PC-3 (cell line): Measurements from ENCODE around the gene FOXO1. TPM values are rescaled to one million over a fixed set of nuclear protein-coding genes. Genes with fewer than 3 reads are reported as not detected.

Source experiments
- ATAC-seq: fragments of 200-7000 bp; cut with Tn5 transposase; 2 replicates; pipeline ENCODE4 v1.9.1; 2020; ENCODE audit warnings: mild to moderate bottlenecking, moderate library complexity
- BruUV-seq: library from RNA; stranded (reverse); fragments of 400-500 nt; replicated peaks from 2 replicates; lab custom pipeline; 2021; lab: Mats Ljungman, UMichigan
- CTCF ChIA-PET: fragments of 300-600 bp; sonication (Branson Sonifier 250); formaldehyde crosslinking; loops from one replicate; lab custom pipeline; 2022; ENCODE audit warnings: antibody characterized with exemption; lab: Charles Lee
- POLR2A ChIA-PET: fragments of 300-600 bp; sonication (Branson Sonifier 250); formaldehyde crosslinking; loops from one replicate; lab custom pipeline; 2022; ENCODE audit warnings: antibody characterized with exemption; ENCODE audit not compliant: unreplicated experiment; lab: Charles Lee
- DNase-seq: peaks from one replicate; pipeline ENCODE4 v3.0.0-alpha.2; 2015
- H2AFZ ChIP-seq: fragments of 300-600 bp; sonication (generic); 2 replicates; pipeline ENCODE4 v1.6.0; 2016; ENCODE audit warnings: antibody characterized with exemption, low read length
- H3F3A ChIP-seq: fragments of 300-600 bp; sonication (generic); one replicate; pipeline ENCODE4 v1.6.0; 2017; ENCODE audit warnings: antibody characterized with exemption, low read length, control low read depth, mild to moderate bottlenecking; ENCODE audit not compliant: unreplicated experiment
- H3K27ac ChIP-seq: fragments of 300-600 bp; sonication (generic); 2 replicates; pipeline ENCODE4 v1.5.1; 2016; ENCODE audit warnings: mild to moderate bottlenecking, low read length
- H3K27me3 ChIP-seq: fragments of 300-600 bp; sonication (generic); 2 replicates; pipeline ENCODE4 v1.6.1; 2016; ENCODE audit warnings: low read length, mixed read lengths
- H3K36me3 ChIP-seq: fragments of 300-600 bp; sonication (generic); 2 replicates; pipeline ENCODE4 v1.6.1; 2016; ENCODE audit warnings: low read depth, mixed run types, low read length, mixed read lengths
- H3K4me1 ChIP-seq: fragments of 300-600 bp; sonication (generic); 2 replicates; pipeline ENCODE4 v1.5.1; 2016; ENCODE audit warnings: low read length; ENCODE audit not compliant: insufficient read depth
- H3K4me2 ChIP-seq: fragments of 300-600 bp; sonication (generic); 2 replicates; pipeline ENCODE4 v1.6.0; 2016; ENCODE audit warnings: low read length
- H3K4me3 ChIP-seq: fragments of 300-600 bp; sonication (generic); 2 replicates; pipeline ENCODE4 v1.5.1; 2016; ENCODE audit warnings: mild to moderate bottlenecking, low read length, mixed read lengths
- H3K79me2 ChIP-seq: fragments of 300-600 bp; sonication (generic); 2 replicates; pipeline ENCODE4 v1.6.1; 2017; ENCODE audit warnings: low read length, mixed read lengths
- H3K9ac ChIP-seq: fragments of 300-600 bp; sonication (generic); 2 replicates; pipeline ENCODE4 v1.6.0; 2016; ENCODE audit warnings: mild to moderate bottlenecking, low read length
- H3K9me2 ChIP-seq: fragments of 300-600 bp; sonication (generic); replicated peaks from 2 replicates; pipeline ENCODE4 v1.6.1; 2016; ENCODE audit warnings: mixed run types, low read length, mixed read lengths
- H3K9me3 ChIP-seq: fragments of 300-600 bp; sonication (generic); 2 replicates; pipeline ENCODE4 v1.6.1; 2016; ENCODE audit warnings: low read length, mixed read lengths
- H4K20me1 ChIP-seq: fragments of 300-600 bp; sonication (generic); 2 replicates; pipeline ENCODE4 v1.6.1; 2016; ENCODE audit warnings: low read length, mixed read lengths
- EZH2 ChIP-seq: fragments of 300-600 bp; sonication (generic); IDR thresholded peaks from one replicate; pipeline ENCODE4 v1.6.1; 2017; ENCODE audit warnings: antibody characterized with exemption, mild to moderate bottlenecking, low read length; ENCODE audit not compliant: unreplicated experiment
- EZH2phosphoT487 ChIP-seq: fragments of 300-600 bp; sonication (generic); IDR thresholded peaks from 2 replicates; pipeline ENCODE4 v1.6.1; 2018; ENCODE audit warnings: mild to moderate bottlenecking, antibody characterized with exemption, low read length, borderline replicate concordance
- intact Hi-C: fragments of 100-400 bp; cut with micrococcal nuclease; formaldehyde crosslinking; loops from 2 replicates; pipeline ENCODE4 v1.9.0; 2023
- total RNA-seq: library from RNA; depleted of rRNA; stranded (reverse); fragments of >200 nt; gene quantifications from 2 replicates; pipeline ENCODE4 v1.2.3, GENCODE V29; 2014
- TF ChIP-seq, protein P1 (sequence below): fragments of 300-600 bp; sonication (generic); conservative IDR thresholded peaks from 2 replicates; pipeline ENCODE4 v1.5.1; 2017; ENCODE audit warnings: antibody characterized with exemption, low read depth, mild to moderate bottlenecking, low read length

The FOXO1 gene
- total RNA-seq, 1 experiment from 2014 or later, result 2.7 TPM

DNA sequence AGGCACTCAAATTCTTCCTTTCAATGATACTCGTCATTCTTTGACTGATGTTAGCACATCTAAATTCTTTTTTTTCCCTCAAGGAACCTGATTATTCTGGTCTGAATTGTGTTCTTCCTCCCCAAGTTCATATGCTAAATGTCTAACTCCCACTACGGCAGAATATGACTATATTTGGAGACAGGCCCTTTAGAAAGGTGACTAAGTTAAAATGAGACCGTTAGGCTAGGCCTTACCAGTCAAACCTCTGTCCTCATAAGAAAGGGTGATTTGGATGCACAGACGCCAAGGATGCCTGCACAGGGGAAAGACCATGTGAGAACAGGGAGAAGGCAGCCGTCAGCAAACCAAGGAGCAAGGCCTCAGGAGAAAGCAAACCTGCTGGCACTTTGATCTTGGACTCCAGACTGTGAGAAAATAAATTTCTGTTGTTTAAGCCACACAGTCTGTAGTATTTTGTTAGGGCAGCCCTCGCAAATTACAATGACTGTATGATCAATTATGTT lies 13.1 kb upstream of the FOXO1 start:
- no peaks in the 10 kb centered on the region for H3F3A ChIP-seq
- no peaks in the 10 kb centered on the region for H3K9me2 ChIP-seq
- H3K4me1 ChIP-seq, result no peaks in the 10 kb centered on the region
- no peaks in the 10 kb centered on the region for H3K79me2 ChIP-seq
- no peak overlapping the region for H3K9ac ChIP-seq
- H3K27ac ChIP-seq, result no peak overlapping the region
- DNase-seq (no peak), ATAC-seq (no peak)
- no peak overlapping the region for H3K4me3 ChIP-seq
- H4K20me1 ChIP-seq, result no peaks in the 10 kb centered on the region
- no peaks in the 10 kb centered on the region for H3K27me3 ChIP-seq
- no peak overlapping the region for H3K4me2 ChIP-seq
- H3K36me3 ChIP-seq, result no peaks in the 10 kb centered on the region
- TF ChIP-seq EZH2, result no peak
- no peak for TF ChIP-seq EZH2phosphoT487
- TF ChIP-seq, protein P1, sequence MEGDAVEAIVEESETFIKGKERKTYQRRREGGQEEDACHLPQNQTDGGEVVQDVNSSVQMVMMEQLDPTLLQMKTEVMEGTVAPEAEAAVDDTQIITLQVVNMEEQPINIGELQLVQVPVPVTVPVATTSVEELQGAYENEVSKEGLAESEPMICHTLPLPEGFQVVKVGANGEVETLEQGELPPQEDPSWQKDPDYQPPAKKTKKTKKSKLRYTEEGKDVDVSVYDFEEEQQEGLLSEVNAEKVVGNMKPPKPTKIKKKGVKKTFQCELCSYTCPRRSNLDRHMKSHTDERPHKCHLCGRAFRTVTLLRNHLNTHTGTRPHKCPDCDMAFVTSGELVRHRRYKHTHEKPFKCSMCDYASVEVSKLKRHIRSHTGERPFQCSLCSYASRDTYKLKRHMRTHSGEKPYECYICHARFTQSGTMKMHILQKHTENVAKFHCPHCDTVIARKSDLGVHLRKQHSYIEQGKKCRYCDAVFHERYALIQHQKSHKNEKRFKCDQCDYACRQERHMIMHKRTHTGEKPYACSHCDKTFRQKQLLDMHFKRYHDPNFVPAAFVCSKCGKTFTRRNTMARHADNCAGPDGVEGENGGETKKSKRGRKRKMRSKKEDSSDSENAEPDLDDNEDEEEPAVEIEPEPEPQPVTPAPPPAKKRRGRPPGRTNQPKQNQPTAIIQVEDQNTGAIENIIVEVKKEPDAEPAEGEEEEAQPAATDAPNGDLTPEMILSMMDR, result no peak
- no peak overlapping the region for H2AFZ ChIP-seq
- POLR2A ChIA-PET, result no interaction called here
- CTCF ChIA-PET, result no interaction called here
- intact Hi-C loops, result no loop called here
- H3K9me3 ChIP-seq, result no peaks in the 10 kb centered on the region
- no TSS peak for BruUV-seq

DNA sequence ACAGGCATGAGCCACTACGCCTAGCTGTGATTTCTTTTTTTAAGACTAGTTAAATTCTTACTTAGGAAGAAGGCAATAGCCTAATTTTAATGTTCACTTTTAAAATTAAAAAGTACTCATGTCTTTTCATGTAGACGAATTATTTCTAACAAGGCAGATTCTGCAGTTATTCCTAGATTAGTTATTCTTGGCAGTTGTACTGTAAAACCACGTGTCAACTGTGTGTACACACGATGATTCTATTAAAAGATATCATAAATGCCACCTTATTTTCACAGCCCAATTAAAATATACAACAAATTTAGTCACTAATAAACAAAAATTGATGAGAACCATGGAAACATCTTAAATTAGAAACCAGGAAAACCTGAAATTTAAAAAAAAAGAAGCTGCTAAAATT lies 10.6 kb upstream of the FOXO1 start:
- BruUV-seq, result no TSS peak
- no peak overlapping the region for H3K4me2 ChIP-seq
- no peaks in the 10 kb centered on the region for H3K9me3 ChIP-seq
- no peaks in the 10 kb centered on the region for H3K79me2 ChIP-seq
- H3F3A ChIP-seq, result peaks cover 3% of the 10 kb centered on the region
- no peak overlapping the region for H3K4me3 ChIP-seq
- H3K27ac ChIP-seq, result no peak overlapping the region
- POLR2A ChIA-PET, result interaction anchor here (0.5 kb wide), 1 partner anchor 1069 kb away, joined by 3 read pairs; no protein-coding TSS in a partner anchor
- no peaks in the 10 kb centered on the region for H3K27me3 ChIP-seq
- no peaks in the 10 kb centered on the region for H3K36me3 ChIP-seq
- CTCF ChIA-PET, result no interaction called here
- no peaks in the 10 kb centered on the region for H4K20me1 ChIP-seq
- intact Hi-C loops, result no loop called here
- peaks cover 15% of the 10 kb centered on the region for H3K4me1 ChIP-seq
- no peaks in the 10 kb centered on the region for H3K9me2 ChIP-seq
- no peak overlapping the region for H3K9ac ChIP-seq
- H2AFZ ChIP-seq, result no peak overlapping the region
- TF ChIP-seq, protein P1, result no peak
- no peak for TF ChIP-seq EZH2
- TF ChIP-seq EZH2phosphoT487, result no peak
- no peak for ATAC-seq
- no peak for DNase-seq

DNA sequence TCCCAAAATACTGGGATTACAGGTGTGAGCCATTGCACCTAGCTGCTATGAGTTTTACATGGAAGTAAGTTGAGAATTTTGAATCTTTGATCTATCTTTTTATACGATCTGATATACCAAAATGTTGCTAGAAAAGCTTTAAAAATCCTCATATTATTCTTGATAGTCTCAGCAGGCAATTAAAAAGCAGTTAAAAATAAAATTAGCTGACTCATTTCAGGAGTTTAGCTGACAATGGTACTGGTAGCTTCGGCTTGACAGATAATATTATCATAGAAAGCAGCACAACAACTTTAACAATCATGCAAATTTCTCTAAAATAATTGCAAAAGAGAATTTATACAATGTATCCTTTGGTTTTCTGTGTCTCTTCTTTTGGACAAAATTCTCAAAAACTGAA lies 9.6 kb upstream of the FOXO1 start:
- Histone ChIP-seq H3K9me3 (no peaks in the 10 kb centered on the region), H4K20me1 (no peaks in the 10 kb centered on the region), H3K9ac (no peak overlapping the region), H3K27me3 (no peaks in the 10 kb centered on the region), H3K27ac (no peak overlapping the region), H3K4me3 (no peak overlapping the region), H3K36me3 (no peaks in the 10 kb centered on the region), H3K79me2 (no peaks in the 10 kb centered on the region), H3F3A (peaks cover 3% of the 10 kb centered on the region), H3K4me2 (no peak overlapping the region), H2AFZ (no peak overlapping the region), H3K4me1 (peaks cover 19% of the 10 kb centered on the region), H3K9me2 (no peaks in the 10 kb centered on the region)
- ATAC-seq (no peak), DNase-seq (no peak)
- no TSS peak for BruUV-seq
- intact Hi-C loops, result no loop called here
- ChIA-PET POLR2A (no interaction called here), CTCF (no interaction called here)
- TF ChIP-seq EZH2phosphoT487 (no peak), EZH2 (no peak)
- TF ChIP-seq, protein P1, result no peak
